ENCODE measurements around the gene PHTF2.

DNA sequence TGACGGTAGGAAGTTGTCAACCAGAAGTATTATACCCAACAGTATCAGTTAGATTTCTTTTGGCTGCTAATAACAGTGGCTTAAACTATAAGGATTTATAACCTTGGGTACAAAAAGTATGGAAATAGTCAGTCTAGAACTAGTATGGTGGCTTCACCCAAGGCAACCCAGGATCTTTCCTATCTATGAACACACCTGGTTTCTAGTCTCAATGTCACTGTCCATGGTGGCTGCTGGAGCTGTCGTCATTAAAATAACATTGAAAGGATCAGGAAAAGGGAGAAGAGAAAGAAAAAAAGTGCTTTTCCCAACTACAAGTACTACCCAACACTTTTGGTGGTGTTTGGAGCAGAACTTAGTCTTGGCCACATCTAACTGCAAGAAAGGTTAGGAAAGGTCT, 27.7 kb downstream of the PHTF2 start:
- no peak for TF ChIP-seq POLR2A (IDR thresholded peaks at IDR 0.05)
- no peak for TF ChIP-seq CTCF (IDR thresholded peaks at IDR 0.05)
